Panc1 (cell line): Measurements from ENCODE around the gene PDE3B. TPM values are rescaled to one million over a fixed set of nuclear protein-coding genes. Genes with fewer than 3 reads are reported as not detected.

ENCODE experiments used
- ATAC-seq: fragments of 200-7000 bp; cut with Tn5 transposase; 2 replicates; pipeline ENCODE4 v1.9.1; 2020; ENCODE audit warnings: mild to moderate bottlenecking, moderate library complexity
- BruUV-seq: library from RNA; stranded (reverse); fragments of 400-500 nt; replicated peaks from 2 replicates; lab custom pipeline; 2021; lab: Mats Ljungman, UMichigan
- CTCF ChIA-PET: fragments of 300-600 bp; sonication (Branson Sonifier 250); formaldehyde crosslinking; loops from one replicate; lab custom pipeline; 2022; ENCODE audit warnings: antibody characterized with exemption; lab: Charles Lee
- POLR2A ChIA-PET: fragments of 300-600 bp; sonication (Branson Sonifier 250); formaldehyde crosslinking; loops from one replicate; lab custom pipeline; 2022; ENCODE audit warnings: antibody characterized with exemption; lab: Charles Lee
- DNase-seq: peaks from one replicate; pipeline ENCODE4 v3.0.0-alpha.2; 2010; ENCODE audit warnings: low read depth, low spot score
- H3K27ac ChIP-seq: 2 replicates; pipeline ENCODE4 v1.5.1; 2011; ENCODE audit warnings: mild to moderate bottlenecking, low read length, inconsistent platforms
- H3K27me3 ChIP-seq: fragments of 200-500 bp; sonication (Bioruptor generic); 2 replicates; pipeline ENCODE4 v1.6.0; 2014; ENCODE audit warnings: low read length, inconsistent platforms; ENCODE audit not compliant: control insufficient read depth, insufficient read depth
- H3K36me3 ChIP-seq: fragments of 200-500 bp; sonication (Bioruptor generic); 2 replicates; pipeline ENCODE4 v1.5.1; 2014; ENCODE audit warnings: inconsistent platforms, mild to moderate bottlenecking, low read length, moderate library complexity; ENCODE audit not compliant: control insufficient read depth, insufficient read depth
- H3K4me1 ChIP-seq: 2 replicates; pipeline ENCODE4 v1.5.1; 2011; ENCODE audit warnings: inconsistent platforms, mild to moderate bottlenecking, low read length, moderate library complexity; ENCODE audit not compliant: control insufficient read depth, insufficient read depth
- H3K4me3 ChIP-seq, 2 experiments: 2 replicates each; pipeline ENCODE4 v1.5.1; 2011 to 2012; ENCODE audit warnings: low read depth in 2 of 2, low read length in 2 of 2, mild to moderate bottlenecking in 2 of 2, inconsistent platforms in 1 of 2, moderate library complexity in 1 of 2
- H3K9me3 ChIP-seq: fragments of 200-500 bp; sonication (Bioruptor generic); 2 replicates; pipeline ENCODE4 v1.5.1; 2014; ENCODE audit warnings: low read depth, mild to moderate bottlenecking, inconsistent platforms, low read length, moderate library complexity; ENCODE audit not compliant: control insufficient read depth, insufficient read depth
- POLR2AphosphoS5 ChIP-seq: IDR thresholded peaks from 2 replicates; pipeline ENCODE4 v1.6.1; 2012; ENCODE audit warnings: mild to moderate bottlenecking, low read depth, low read length, moderate library complexity
- SIN3A ChIP-seq: IDR thresholded peaks from 2 replicates; pipeline ENCODE4 v1.6.1; 2012; ENCODE audit warnings: low read depth, mild to moderate bottlenecking, low read length, moderate library complexity, borderline replicate concordance; ENCODE audit not compliant: insufficient read depth
- TCF7L2 ChIP-seq: IDR thresholded peaks from 2 replicates; pipeline ENCODE4 v1.6.1; 2011; ENCODE audit warnings: mild to moderate bottlenecking, low read depth, low read length, inconsistent platforms
- in situ Hi-C: cut with HindIII; loops from 2 replicates; pipeline ENCODE4 v1.10.0; 2016; ENCODE audit warnings: low sequenced_read_pairs, low pct_unique_long_range_greater_than_20kb
- intact Hi-C: fragments of 100-400 bp; cut with micrococcal nuclease; formaldehyde crosslinking; loops from one replicate; pipeline ENCODE4 v1.10.0; 2022; ENCODE audit not compliant: unreplicated experiment
- total RNA-seq: library from RNA; stranded (reverse); gene quantifications from one replicate; pipeline ENCODE4 v1.2.1, GENCODE V29; 2021; ENCODE audit not compliant: unreplicated experiment
- TF ChIP-seq, protein P1 (sequence below): fragments of 450-650 bp; IDR thresholded peaks from 2 replicates; pipeline ENCODE4 v1.5.1; 2017; ENCODE audit warnings: mild to moderate bottlenecking
- TF ChIP-seq, protein P2 (sequence below), 2 experiments: IDR thresholded peaks; 2 replicates each; pipeline ENCODE4 v1.6.1; 2011 to 2012; ENCODE audit warnings: low read depth in 2 of 2, control low read depth in 1 of 2, low read length in 1 of 2, mild to moderate bottlenecking in 1 of 2, moderate library complexity in 1 of 2; ENCODE audit not compliant: insufficient read depth in 1 of 2

Gene PDE3B
- total RNA-seq, 1 experiment from 2014 or later = 33.0 TPM

DNA sequence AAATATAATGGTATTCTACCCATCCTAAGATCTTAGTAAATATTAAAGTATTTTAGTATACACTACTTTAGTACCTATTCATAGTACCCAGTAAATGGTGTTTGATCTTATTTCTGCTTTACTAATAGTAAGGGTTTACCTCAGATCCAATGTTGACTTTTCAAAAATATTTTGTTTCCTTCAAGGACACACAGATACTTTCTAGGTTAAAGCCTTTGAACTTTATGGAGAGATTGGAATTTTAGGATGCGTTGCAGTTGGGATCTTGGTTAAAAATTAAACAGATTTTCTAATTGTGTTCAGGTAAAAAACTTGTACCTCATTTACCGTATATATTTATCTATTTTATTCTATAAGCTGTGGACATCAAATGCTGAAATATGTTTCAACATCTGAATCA lies 175.2 kb downstream of the PDE3B start:
- Histone ChIP-seq H3K9me3 (no peaks in the 10 kb centered on the region), H3K4me3 (no peak overlapping the region), H3K27ac (no peak overlapping the region), H3K36me3 (no peaks in the 10 kb centered on the region; the same call in 1 of the 2 replicates), H3K27me3 (no peaks in the 10 kb centered on the region), H3K4me1 (no peaks in the 10 kb centered on the region)
- ChIA-PET CTCF (no interaction called here), POLR2A (no interaction called here)
- TF ChIP-seq POLR2AphosphoS5 (no peak), TCF7L2 (no peak), SIN3A (no peak)
- TF ChIP-seq, protein P1, sequence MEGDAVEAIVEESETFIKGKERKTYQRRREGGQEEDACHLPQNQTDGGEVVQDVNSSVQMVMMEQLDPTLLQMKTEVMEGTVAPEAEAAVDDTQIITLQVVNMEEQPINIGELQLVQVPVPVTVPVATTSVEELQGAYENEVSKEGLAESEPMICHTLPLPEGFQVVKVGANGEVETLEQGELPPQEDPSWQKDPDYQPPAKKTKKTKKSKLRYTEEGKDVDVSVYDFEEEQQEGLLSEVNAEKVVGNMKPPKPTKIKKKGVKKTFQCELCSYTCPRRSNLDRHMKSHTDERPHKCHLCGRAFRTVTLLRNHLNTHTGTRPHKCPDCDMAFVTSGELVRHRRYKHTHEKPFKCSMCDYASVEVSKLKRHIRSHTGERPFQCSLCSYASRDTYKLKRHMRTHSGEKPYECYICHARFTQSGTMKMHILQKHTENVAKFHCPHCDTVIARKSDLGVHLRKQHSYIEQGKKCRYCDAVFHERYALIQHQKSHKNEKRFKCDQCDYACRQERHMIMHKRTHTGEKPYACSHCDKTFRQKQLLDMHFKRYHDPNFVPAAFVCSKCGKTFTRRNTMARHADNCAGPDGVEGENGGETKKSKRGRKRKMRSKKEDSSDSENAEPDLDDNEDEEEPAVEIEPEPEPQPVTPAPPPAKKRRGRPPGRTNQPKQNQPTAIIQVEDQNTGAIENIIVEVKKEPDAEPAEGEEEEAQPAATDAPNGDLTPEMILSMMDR = no peak
- TF ChIP-seq, protein P2, sequence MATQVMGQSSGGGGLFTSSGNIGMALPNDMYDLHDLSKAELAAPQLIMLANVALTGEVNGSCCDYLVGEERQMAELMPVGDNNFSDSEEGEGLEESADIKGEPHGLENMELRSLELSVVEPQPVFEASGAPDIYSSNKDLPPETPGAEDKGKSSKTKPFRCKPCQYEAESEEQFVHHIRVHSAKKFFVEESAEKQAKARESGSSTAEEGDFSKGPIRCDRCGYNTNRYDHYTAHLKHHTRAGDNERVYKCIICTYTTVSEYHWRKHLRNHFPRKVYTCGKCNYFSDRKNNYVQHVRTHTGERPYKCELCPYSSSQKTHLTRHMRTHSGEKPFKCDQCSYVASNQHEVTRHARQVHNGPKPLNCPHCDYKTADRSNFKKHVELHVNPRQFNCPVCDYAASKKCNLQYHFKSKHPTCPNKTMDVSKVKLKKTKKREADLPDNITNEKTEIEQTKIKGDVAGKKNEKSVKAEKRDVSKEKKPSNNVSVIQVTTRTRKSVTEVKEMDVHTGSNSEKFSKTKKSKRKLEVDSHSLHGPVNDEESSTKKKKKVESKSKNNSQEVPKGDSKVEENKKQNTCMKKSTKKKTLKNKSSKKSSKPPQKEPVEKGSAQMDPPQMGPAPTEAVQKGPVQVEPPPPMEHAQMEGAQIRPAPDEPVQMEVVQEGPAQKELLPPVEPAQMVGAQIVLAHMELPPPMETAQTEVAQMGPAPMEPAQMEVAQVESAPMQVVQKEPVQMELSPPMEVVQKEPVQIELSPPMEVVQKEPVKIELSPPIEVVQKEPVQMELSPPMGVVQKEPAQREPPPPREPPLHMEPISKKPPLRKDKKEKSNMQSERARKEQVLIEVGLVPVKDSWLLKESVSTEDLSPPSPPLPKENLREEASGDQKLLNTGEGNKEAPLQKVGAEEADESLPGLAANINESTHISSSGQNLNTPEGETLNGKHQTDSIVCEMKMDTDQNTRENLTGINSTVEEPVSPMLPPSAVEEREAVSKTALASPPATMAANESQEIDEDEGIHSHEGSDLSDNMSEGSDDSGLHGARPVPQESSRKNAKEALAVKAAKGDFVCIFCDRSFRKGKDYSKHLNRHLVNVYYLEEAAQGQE (IDR thresholded peaks at IDR 0.05; ENCODE audit: insufficient read depth in 1 of 2, low read depth in 2 of 2, low read length in 1 of 2) = no peak
- intact Hi-C loops (no loop called here), in situ Hi-C loops (no loop called here)
- DNase-seq (no peak), ATAC-seq (no peak)
- no TSS peak for BruUV-seq

DNA sequence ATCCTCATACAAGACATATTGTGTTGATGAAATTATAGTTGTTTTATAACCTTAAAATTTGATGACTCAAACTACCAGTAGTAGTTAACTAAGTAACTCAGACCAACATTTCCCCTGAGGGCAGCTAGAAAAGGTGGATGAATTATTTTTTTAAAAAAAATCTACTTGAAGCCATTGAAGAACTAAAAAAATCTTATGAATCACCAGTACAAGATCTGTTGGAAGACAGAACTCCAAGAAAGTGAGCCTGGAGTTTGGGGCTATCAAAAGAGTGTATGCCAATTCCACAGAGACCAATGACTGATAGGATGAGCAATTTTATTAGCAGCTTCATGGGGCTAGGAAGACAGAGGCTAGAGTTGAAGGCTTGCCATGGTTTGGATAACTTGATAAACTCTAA lies 176.0 kb downstream of the PDE3B start:
- in situ Hi-C loops (no loop called here), intact Hi-C loops (no loop called here)
- Histone ChIP-seq H3K36me3 (no peaks in the 10 kb centered on the region; the same call in 1 of the 2 replicates), H3K27ac (no peak overlapping the region), H3K9me3 (no peaks in the 10 kb centered on the region), H3K27me3 (no peaks in the 10 kb centered on the region), H3K4me3 (no peak overlapping the region), H3K4me1 (no peaks in the 10 kb centered on the region)
- CTCF ChIA-PET = no interaction called here
- BruUV-seq = no TSS peak
- TF ChIP-seq, protein P2 (IDR thresholded peaks at IDR 0.05; ENCODE audit: insufficient read depth in 1 of 2, low read depth in 2 of 2, low read length in 1 of 2) = no peak
- TF ChIP-seq TCF7L2 (no peak), SIN3A (no peak), POLR2AphosphoS5 (no peak)
- TF ChIP-seq, protein P1 = no peak
- POLR2A ChIA-PET = no interaction called here
- DNase-seq (no peak), ATAC-seq (no peak)
